Measurements from ENCODE around the gene BRCC3.

- TF ChIP-seq CTCF (IDR thresholded peaks at IDR 0.05; ENCODE audit: insufficient read depth, low read depth, low read length): no peak
- no peak for TF ChIP-seq EZH2 (IDR thresholded peaks at IDR 0.05; ENCODE audit: insufficient read depth, low read length)
Measured at GRCh38 chrX:155023907-155024833, 47.1 kb upstream of the BRCC3 start.
